BJ (cell line): Measurements from ENCODE around the gene ECT2L. TPM values are rescaled to one million over a fixed set of nuclear protein-coding genes. Genes with fewer than 3 reads are reported as not detected.
"Not testable (repeated sequence)": the region's sequence is repeated elsewhere in the genome, so short reads cannot be mapped to it uniquely, and the experiment has no call there.

Experiments
- CTCF ChIA-PET: fragments of 350-600 bp; formaldehyde crosslinking; extraction: SDS; loops from one replicate; lab custom pipeline; 2021; ENCODE audit warnings: antibody characterized with exemption, inconsistent platforms; lab: Yijun Ruan, JAX
- POLR2A ChIA-PET: fragments of 300-600 bp; sonication (Branson Sonifier 250); formaldehyde crosslinking; extraction: SDS; loops from one replicate; lab custom pipeline; 2021; ENCODE audit warnings: antibody characterized with exemption; lab: Charles Lee
- DNase-seq: peaks from one replicate; pipeline ENCODE4 v3.0.0-alpha.2; 2011; ENCODE audit warnings: low read depth
- H3K27me3 ChIP-seq: 2 replicates; pipeline ENCODE4 v1.6.0; 2011; ENCODE audit warnings: low read length; ENCODE audit not compliant: control insufficient read depth, insufficient read depth
- H3K36me3 ChIP-seq: 2 replicates; pipeline ENCODE4 v1.5.1; 2011; ENCODE audit warnings: low read length; ENCODE audit not compliant: control insufficient read depth, insufficient read depth
- H3K4me3 ChIP-seq: 2 replicates; pipeline ENCODE4 v1.5.1; 2011; ENCODE audit warnings: low read depth, mild to moderate bottlenecking, control low read depth, low read length
- polyA plus RNA-seq: library from polyadenylated mRNA; depleted of rRNA; stranded (reverse); fragments of >200 nt; gene quantifications from 2 replicates; pipeline ENCODE4 v1.2.3, GENCODE V29; 2011
- TF ChIP-seq, protein P1 (sequence below): IDR thresholded peaks from 2 replicates; pipeline ENCODE4 v1.5.1; 2011; ENCODE audit warnings: low read depth, mild to moderate bottlenecking, control low read depth, inconsistent platforms, low read length, moderate library complexity; ENCODE audit not compliant: insufficient read depth

Gene ECT2L
- polyA plus RNA-seq, 1 experiment, result not detected

DNA sequence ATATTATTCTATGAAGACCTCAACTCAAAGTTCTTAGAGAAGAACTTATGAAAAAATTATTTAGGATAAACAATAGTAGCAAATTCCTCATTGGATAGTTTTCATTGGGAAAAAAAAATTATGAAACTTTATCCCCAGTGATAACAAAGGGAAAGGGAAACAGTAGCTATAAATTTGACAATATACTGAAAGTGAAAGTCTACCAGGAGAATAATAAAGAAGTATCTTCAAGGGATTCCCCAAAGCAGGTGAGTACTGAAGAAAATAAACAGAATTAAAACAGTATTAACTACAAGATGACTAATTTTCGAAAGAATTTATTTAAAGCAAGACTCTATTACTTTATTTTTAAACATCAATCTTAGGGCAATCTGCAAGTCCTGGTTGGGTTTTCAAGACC is 135.8 kb downstream of the ECT2L start:
- no peaks in the 10 kb centered on the region for H3K36me3 ChIP-seq
- POLR2A ChIA-PET, result no interaction called here
- H3K4me3 ChIP-seq, result no peak overlapping the region
- TF ChIP-seq, protein P1, sequence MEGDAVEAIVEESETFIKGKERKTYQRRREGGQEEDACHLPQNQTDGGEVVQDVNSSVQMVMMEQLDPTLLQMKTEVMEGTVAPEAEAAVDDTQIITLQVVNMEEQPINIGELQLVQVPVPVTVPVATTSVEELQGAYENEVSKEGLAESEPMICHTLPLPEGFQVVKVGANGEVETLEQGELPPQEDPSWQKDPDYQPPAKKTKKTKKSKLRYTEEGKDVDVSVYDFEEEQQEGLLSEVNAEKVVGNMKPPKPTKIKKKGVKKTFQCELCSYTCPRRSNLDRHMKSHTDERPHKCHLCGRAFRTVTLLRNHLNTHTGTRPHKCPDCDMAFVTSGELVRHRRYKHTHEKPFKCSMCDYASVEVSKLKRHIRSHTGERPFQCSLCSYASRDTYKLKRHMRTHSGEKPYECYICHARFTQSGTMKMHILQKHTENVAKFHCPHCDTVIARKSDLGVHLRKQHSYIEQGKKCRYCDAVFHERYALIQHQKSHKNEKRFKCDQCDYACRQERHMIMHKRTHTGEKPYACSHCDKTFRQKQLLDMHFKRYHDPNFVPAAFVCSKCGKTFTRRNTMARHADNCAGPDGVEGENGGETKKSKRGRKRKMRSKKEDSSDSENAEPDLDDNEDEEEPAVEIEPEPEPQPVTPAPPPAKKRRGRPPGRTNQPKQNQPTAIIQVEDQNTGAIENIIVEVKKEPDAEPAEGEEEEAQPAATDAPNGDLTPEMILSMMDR, result no peak
- no peaks in the 10 kb centered on the region for H3K27me3 ChIP-seq
- CTCF ChIA-PET, result no interaction called here
- DNase-seq, result no peak

DNA sequence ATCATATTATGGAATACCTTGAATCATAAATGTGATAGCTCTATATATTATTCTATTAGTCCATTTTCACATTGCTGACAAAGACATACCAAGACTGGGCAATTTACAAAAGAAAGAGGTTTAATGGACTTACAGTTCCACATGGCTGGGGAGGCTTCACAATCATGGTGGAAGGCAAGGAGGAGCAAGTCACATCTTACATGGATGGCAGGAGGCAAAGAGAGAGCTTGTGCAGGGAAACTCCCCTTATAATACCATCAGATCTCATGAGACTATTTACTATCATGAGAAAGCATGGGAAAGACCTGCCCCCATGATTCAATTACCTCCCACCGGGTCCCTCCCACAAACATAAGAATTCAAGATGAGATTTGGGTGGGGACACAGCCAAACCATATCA is 141.0 kb downstream of the ECT2L start:
- H3K27me3 ChIP-seq, POLR2A ChIA-PET, DNase-seq, H3K36me3 ChIP-seq, H3K4me3 ChIP-seq, CTCF ChIA-PET: not testable (repeated sequence)

DNA sequence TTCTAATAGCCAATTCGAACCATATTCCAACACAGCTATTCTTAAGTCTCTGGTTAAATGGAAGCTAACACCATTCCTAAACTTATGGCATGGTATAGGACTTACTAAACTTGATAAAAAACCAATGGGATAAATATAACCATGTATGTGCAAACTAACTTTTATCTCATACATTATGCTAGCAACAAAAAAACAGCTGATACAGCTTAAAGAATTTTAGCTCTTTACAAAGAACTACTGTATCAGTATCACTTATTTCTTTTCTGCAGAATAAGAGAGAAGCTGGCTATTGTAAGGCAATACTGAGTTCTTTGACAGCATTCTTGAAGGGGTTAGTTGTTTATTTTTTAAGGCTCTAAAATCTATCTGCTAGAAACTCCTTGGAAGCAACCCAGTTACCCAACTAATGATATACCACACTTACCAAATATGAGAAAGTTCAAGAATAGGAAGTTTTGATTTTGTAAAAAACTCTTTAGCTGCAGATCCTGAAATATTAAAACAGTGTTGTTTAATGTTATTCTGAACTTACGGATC is 147.3 kb downstream of the ECT2L start:
- 0 out of 2 replicates have a peak, but pooled peaks cover 2% of the 10 kb centered on the region for H3K36me3 ChIP-seq
- no peak overlapping the region for H3K4me3 ChIP-seq
- DNase-seq, result no peak
- ChIA-PET CTCF (interaction anchor here (0.8 kb wide), 1 partner anchor 21 kb away, joined by 3 read pairs; no protein-coding TSS in a partner anchor), POLR2A (interaction anchor here (0.5 kb wide), 1 partner anchor 23 kb away, joined by 4 read pairs; no protein-coding TSS in a partner anchor)
- no peaks in the 10 kb centered on the region for H3K27me3 ChIP-seq
- TF ChIP-seq, protein P1, result no peak

DNA sequence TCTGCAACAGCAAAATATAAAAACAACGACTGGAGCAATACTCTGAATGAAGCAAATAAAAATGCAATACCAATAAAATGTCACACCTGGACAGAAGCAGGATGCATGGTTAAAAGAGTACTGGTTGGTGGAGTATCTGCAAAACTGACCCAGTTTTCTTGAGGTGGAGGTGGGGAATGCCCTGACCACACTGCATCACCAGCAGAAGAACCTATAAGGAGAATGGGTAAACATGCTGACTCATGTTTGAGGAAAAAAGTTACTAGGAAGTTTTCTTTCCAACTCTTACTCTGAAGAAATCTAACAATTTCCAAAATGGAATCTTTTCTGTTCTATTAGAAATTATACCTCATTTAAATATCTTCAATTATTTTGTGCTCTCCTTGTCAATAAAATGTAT is 148.5 kb downstream of the ECT2L start:
- CTCF ChIA-PET, result no interaction called here
- TF ChIP-seq, protein P1, result no peak

DNA sequence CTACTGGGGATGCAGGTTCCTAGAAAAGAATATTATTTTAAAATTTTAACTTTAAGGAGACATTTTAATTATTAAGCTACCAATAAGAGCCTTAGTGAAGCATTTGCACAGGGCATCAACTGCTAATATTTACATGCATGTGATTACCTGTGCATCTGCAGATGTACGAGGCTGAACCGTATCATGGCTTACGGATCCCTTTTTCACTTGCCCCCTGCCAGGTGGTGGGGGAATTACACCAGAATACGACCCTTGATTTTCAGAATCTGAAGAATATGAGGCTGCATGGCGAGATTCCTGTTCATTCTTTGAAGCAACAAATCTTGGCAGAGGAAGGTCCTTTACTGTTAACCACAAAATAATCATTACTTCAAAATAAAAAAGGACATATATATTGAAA is 149.5 kb downstream of the ECT2L start:
- CTCF ChIA-PET, result no interaction called here
- 0 out of 2 replicates have a peak, but pooled peaks cover 2% of the 10 kb centered on the region for H3K36me3 ChIP-seq
- POLR2A ChIA-PET, result no interaction called here
- no peak overlapping the region for H3K4me3 ChIP-seq
- H3K27me3 ChIP-seq, result no peaks in the 10 kb centered on the region
- TF ChIP-seq, protein P1, result no peak
- no peak for DNase-seq

More for the DNA sequence above, 148.5 kb downstream of the ECT2L start:
- no peak for DNase-seq
- Histone ChIP-seq H3K27me3 (no peaks in the 10 kb centered on the region), H3K36me3 (0 out of 2 replicates have a peak, but pooled peaks cover 2% of the 10 kb centered on the region), H3K4me3 (no peak overlapping the region)
- POLR2A ChIA-PET, result no interaction called here

DNA sequence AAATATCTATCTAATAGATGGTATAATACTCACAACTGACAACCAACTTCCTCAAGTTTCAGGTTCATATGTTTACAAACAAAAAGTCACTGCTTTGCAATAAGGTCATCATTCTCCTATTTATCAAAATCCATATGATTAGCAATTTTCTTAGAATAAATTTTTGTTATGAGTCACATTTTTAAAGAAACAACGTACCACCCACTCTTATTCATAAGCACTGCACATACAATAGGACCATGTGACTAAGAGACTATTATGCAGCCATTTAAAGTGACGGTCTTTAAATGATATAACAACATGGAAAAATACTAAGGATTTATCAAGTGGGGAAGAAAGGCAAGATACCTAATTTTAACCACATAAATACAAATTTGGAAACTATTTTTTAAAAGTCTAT is 152.1 kb downstream of the ECT2L start:
- CTCF ChIA-PET, result no interaction called here
- Histone ChIP-seq H3K4me3 (no peak overlapping the region), H3K27me3 (no peaks in the 10 kb centered on the region), H3K36me3 (0 out of 2 replicates have a peak, but pooled peaks cover 2% of the 10 kb centered on the region)
- no peak for DNase-seq
- POLR2A ChIA-PET, result no interaction called here
- TF ChIP-seq, protein P1, result no peak
